Stimulated activated CD8-positive, alpha-beta memory T cell treated with anti-CD3 and anti-CD28 coated beads, Interleukin-12 subunit alpha, Interleukin-12 subunit beta, amount 100 ng/mL, for 24 hours (primary cell): Measurements from ENCODE around the gene SPIRE2.
A peak's percentile ranks its signal among the peaks of the same experiment; 100 is the strongest.
"Not testable (repeated sequence)": the region's sequence is repeated elsewhere in the genome, so short reads cannot be mapped to it uniquely, and the experiment has no call there.

ENCODE experiments used
- DNase-seq: peaks from one replicate; pipeline ENCODE4 v3.0.0-alpha.2; 2020; ENCODE audit errors: extremely low read depth

Gene SPIRE2

DNA sequence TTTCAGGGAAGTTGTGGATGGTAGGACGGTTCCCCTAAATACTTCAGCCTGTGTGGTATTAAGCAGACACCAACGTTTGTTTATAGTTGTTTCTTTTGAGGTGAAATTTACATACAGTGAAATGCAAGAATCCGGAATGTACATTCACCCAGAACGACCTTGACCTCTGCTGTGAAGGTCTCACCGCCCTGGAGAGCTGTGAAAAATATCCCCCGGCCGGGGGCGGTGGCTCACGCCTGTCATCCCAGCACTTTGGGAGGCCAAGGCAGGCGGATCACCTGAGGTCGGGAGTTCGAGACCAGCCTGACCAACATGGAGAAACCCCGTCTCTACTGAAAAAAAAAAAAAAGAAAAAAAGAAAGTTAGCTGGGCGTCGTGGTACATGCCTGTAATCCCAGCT, 8.2 kb downstream of the SPIRE2 start:
- not testable (repeated sequence) for DNase-seq

DNA sequence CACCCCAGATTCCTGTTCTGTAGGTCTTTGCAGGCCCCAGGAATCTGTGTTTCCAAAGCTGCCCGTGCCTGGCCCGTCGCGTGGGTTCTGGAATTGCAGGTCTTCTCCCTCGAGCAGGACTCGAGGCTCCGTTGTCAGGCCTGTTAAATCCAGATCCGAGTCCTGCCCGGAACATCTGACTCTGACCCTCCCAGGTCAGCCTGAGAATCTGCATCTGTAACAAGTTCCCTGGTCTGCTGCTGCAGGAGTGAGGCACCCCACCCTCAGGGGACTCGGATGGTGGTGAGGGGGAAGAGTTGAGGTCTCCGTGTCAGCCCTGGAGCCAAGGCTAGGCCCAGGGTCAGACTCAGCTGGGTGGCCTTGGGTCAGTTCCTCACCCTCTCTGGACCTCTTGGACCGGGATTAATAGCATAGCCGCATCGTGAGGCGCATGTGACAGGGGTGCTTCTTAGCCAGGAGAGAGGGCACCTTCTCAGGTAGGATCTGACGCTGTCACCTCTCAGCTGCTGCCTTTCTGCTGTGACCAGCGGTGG, 8.8 kb downstream of the SPIRE2 start:
- DNase-seq = no peak

DNA sequence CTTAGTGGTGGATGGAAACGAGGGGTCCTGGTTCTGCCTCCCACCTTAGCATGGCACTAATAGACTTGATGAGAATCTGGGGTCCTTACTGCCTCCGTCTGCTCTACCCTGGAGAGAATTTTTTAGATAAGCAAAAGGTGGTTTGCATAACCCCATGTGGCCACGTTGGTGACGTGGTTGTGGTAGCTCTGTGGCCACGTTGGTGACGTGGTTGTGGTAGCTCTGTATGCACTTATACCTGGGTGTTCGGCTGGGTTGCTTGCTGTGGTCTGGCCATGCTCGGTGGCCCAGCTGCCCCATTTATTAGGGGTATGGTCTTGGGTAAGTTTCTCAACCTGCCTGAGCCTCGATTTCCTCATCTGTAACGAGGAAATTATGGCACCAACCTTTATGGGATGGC, 13.0 kb downstream of the SPIRE2 start:
- no peak for DNase-seq

DNA sequence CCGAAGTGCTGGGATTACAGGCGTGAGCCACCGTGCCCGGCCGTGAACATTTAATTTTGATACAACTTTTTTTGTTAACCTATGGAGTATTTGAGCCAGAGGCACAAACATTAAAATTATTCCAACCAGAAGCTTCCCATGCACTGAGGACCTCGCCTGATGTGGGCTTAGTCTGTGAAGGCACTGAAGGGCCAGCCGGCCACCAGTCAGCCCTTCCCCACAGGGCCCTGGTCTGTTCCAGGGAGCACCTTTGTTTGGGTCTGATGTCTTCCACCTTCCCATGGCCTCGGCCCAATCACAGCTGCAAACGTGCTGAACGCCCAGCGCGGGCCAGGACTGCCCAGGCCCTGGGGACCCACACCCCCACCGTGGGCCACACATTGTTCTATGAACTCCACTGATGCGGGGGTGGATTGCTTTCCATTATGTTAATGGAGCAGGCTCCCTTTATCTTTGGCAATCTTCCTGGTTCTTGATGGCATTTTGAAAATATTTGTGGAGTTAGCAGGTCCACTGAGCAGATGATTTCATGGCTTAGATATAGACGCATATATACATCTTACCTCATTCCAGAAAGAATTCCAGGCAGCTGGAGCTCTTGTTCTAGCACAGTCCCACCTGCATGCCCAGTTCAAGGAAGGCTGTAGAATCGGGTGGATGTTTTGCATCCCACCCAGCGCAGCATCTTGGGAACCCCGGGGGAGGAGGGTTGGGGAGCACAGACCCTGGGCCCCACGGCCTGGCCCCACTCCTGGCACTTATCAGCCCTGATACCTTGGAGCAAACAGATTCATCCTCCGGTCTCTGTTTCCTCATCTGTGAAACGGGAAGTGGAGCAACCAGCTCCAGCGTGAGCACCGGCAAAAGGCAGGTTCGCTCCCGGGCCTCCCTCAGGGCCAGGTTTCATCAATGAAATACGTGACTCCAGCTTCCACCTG, 14.5 kb downstream of the SPIRE2 start:
- DNase-seq = no peak

DNA sequence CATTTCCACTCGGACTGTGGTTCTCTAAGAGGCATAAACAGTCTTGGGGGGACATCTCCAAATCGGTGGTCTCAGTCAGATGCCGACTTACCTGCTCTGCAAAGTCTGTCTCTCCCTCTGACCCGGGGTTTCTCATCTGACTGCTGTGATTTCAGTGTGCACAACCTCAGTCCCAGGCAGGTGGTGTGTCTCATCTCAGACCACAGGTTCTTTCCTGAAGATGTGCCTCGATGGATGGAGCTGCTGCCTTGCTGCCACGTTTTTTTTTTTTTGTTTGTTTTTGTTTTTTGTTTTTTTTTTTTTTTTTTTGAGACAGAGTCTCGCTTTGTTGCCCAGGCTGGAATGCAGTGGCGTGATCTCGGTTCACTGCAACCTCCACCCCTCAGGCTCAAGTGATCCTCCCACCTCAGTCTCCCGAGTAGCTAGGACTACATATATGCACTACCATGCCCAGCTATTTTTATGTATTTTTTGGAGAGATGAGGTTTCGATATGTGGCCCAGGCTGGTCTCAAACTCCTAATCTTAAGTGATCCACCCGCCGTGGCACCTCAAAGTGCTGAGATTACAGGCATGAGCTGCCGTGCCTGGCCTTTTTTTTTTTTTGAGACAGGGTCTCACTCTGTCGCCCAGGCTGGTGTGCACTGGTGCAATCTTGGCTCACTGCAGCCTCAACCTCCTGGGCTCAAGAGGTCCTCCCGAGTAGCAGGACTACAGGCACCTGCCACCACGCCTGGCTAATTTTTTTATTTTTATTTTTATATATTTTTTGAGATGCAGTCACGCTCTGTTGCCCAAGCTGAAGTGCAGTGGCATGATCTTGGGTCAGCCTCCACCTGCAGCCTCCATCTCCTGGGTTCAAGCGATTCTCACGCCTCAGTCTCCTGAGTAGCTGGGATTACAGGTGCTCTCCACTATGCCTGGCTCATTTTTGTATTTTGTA, 15.4 kb downstream of the SPIRE2 start:
- DNase-seq = no peak

DNA sequence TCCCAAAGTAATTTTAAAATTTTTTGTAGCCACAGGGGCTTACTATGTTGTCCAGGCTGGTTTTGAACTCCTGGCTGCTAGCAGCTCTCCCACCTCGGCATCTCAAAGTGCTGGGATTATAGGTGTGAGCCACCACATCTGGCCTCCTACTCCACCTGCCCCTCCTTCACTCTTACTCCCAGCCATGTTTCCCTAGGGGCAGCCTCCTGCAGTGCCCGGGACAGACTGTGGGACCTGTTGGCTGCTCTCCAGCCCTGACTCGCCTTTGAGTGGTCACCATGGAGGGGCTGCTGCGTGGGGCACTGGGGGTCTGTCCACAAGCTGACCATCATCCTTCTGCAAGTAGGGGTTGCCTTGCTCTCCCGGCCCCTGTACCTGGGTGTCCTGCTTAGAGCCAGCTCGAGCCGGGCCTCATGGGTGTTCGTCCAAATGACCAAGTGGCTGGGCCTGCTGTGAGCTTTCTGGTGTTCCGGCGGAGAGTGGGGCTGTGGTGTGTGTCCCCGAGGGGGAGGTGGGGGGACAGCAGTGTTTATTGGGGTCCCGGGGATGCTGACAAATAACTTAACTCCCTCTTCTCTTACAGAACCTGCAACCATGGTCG, 16.6 kb downstream of the SPIRE2 start:
- DNase-seq = no peak

DNA sequence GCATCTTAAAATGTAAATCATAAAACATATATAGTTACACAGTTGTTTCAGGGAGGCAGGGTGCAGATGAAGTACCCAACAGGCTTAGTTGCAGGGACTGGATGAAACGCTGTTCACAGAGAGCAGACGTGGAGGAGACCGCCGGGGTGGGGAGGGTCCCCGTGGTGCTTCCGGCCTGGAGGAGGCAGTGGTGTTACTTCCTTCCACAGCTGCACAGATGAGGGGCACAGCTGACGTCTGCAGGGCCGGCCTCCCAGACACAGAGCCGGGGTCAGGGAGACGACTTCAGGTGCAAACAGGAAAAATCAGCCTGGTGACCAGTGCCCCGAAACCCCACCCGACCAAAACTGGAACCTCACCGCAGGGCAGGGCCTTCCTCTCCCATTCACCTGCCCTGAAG, 17.1 kb downstream of the SPIRE2 start:
- no peak for DNase-seq

DNA sequence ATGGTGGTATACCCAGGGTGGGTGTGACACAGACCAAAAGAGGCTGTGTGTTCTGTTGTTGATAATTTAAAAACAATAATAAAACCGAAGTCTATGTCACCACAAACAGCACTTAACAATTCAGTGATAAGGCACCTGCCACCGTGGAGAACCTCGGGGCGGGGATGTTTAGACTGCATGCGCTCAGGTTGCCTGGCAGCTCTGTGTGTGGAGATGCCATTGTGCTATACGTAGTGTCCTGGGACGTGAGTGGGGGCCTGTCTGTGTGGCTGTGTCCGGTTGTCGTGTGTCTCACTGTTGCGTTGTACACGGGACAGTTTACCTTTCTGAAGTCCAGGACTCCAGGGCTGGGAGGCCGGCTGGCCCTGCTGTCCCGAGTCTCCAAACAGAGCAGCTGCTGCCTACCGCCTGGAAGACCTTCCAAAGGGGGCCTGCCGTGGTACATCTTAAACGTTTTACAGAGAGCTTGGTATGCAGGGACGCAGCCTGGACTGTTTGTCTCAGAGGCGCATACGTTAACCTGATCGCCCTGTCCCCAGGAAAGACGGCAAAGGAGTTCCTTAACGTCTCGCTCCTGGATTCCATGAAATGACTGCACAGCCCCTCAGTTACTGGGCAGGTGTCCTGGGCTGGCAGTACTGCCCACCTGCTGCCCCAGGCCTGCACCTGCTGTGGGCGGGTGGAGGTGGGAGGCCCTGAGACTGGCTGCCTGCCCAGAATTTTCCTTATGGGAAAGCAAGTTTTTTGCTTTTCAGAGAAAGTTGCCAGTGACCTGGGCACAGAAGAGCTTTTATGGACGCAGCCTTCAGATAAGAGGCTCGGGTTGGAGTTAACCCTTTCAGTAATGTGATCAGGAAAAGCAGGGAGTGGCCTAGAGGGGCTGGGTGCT, 19.0 kb downstream of the SPIRE2 start:
- DNase-seq = no peak

DNA sequence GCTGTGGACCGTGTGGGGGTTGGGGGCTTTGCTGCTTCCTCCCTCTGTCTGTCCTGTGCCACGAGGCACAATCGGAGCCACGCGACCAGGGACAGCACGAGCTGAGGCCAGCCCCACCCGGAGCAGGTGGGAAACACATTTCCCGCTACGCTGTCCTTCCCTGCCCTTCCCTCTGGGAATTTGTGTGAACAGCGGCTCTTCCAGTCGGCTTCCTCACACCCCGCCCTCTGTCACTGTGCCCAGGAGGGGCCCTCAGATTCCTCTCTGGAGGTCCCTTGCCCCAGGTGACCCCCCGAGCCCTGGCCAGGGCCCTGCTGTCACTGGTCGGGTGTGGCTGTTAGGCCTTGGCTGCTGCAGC, 19.6 kb downstream of the SPIRE2 start:
- DNase-seq = no peak

DNA sequence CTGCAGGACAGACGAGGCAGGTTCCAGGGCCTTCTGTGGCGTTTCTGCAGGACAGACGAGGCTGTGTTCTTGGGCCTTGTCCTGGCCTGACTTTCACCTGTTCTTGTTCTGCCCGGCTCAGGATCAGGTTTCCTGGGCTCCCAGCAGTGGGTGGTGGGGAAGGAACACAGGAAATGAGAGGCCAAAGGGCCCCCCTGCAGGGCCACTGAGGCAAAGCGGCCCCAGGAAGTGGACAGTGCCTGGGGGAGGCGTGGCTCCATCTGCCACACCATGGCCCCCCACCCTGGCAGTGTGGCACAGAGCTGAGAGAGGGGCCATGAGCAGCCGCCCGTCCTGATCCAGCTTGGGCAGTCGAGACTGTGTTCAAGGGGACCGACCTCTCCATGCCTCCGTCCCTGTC, 20.7 kb downstream of the SPIRE2 start:
- DNase-seq = no peak

DNA sequence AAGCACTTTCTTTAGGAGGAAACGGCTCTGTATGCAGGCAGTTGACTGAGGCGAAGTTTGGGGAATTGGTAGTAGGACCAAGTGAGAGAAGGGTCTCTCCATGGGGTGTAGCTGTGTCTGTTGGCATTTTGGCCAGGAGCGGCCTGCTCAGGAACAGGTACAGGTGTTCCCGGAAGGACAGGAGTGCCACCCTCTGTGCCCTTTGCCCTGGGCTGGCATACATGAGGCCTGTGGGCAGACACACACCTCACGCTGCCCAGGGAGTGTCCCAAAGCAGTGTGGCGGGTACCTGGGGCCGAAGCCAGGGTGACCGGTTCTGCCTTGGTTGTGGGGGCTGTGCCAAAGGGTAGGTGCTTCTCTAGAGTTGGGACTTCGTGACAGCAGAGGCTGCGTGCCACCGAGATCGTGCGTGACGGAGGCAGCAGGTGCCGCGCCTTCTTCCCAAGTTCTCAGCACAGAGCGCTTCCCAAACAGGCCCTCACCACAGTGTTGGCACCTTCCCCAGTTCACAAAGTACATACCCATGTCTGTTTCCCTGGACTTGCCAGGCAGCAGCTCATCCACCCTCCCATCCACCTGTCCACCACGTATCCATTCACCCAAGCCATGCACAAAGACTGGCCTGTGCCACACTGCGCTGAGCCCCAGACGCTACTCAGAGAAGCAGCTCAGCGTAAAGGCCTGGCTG, 25.2 kb downstream of the SPIRE2 start:
- no peak for DNase-seq

DNA sequence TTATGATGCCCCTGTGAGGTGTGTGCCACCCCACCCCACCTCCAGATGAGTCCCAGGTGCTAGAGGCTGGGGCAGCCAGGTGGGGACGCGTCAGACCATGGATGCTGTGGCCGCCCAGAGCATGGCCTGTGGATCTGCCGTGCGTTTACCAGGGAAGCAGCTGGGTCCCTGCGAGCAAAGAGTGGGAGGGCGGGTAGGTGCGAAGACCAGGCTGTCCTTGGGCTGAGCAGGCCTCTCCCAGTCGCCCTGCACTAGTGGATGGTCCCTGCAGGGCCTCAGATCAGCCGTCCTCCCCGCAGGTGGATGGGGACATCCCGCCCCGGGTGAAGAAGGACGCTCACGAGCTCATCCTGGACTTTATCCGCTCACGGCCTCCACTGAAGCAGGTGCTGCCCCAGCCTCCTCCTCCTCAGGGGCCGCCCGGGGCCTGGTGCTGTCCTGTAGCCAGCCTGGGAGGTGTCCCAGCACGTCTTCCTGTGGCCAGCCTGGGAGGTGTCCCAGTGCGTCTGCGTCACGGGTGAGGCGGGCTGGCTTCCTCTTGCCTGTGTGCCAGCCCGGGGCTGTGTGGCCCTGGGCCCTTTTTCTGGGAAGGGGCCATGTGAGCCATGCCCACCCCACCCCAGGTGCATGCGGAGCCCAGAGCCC, 27.1 kb downstream of the SPIRE2 start:
- no peak for DNase-seq

DNA sequence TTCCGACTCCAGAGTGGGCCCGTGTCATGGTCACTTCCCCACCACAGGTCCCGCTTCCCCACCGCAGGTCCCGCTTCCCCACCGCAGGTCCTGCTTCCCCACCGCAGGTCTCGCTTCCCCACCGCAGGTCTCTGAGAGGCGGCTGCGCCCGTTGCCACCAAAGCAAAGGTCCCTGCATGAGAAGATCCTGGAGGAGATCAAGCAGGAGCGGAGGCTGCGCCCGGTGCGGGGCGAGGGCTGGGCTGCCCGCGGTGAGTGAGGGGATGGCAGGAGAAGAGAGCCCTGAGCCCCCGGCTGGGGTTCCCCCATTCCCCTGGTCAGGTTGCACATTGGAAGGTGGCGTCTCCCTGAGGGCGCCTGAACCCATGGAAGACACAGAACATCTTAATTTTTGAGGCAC, 27.7 kb downstream of the SPIRE2 start:
- no peak for DNase-seq

DNA sequence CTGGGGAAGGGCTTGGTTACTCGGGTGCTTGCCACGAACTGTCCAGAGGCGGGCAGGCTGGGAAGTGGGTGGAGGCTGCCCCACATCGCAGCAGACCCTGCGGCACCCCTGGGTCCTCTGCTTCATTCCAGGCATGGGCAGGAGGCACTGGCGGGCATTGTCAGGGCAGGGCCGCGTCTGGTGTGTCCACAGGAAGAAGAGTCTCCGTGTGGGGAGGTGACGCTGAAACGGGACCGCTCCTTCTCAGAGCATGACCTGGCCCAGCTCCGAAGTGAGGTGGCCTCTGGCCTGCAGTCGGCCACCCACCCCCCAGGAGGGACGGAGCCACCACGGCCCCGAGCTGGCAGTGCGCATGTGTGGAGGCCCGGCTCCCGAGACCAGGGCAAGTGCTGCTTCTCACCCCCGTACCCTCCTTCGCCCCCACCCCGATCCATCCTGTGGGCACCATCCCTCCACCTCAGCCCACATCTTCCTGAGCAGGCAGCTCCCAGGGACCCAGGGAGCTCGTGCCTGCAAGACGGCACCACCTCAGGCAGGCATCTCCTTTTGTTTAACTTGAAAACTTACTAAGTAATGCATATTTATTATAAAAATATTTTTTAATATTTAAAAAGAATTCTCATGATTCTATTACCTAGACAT, 30.8 kb downstream of the SPIRE2 start:
- DNase-seq = no peak

DNA sequence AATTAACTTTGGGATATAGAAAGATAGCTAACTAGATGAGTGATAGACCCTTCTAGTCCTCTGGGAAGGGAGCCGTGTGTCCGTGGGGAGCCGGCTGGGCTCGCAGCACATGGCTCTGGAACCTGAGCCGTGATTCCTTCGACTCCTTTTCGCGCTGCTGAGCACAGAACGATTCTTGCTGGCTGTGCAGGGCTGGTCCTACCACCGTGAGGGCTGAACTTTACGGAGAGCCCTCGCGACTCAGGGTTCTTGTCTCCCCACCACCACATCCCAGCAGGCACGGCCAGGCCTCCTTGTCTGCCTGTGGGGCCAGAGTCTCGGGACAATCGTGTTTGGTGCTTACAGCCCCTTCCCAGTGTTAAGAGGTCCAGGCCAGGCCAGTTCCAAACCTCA, 31.3 kb downstream of the SPIRE2 start:
- no peak for DNase-seq

DNA sequence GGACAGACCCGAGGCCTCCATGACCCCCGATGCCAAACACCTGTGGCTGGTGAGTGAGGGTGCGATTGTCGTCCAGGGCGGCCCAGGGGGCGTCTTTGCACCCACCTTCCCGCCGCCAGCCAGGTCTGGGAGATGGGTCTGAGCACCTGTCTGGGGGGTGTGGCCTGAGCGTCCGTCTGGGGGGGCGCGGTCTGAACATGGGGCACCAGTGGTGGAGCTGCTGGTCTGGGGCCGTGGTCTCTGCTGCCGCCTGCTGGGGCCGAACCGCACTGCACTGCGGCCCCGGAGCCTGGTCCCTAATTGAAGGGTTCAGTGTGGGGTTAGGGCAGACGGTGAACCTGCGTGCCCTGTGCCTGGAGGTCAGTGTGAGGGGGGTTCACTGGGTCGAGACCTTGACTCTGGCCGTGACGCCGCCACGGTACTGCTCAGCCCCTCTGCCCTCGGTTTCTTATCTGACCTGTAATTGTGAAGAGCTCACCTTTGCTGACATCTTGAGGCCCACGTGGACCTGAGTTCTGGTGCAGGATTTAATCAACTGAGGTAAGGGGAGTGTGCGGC, 32.6 kb downstream of the SPIRE2 start:
- DNase-seq = peak; percentile 46

DNA sequence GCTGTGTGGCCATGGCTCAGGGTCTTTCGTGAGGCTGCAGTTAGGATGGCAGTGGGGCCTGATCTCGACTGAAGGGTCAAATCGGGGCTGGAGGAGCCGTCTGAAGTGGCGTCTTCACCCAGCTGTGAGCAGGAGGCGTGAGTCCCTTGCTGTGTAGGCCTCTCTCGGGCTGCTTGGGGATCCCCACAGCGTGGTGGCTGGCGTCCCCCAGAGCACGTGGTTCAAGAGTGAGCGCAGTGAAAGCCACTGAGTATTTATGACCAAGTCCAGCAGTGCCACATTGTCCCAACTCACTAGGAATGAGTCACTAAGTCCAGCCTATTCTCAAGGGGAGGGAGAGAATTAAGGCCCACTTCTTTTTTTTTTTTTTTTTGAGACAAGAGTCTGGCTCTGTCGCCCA, 33.4 kb downstream of the SPIRE2 start:
- DNase-seq = no peak

DNA sequence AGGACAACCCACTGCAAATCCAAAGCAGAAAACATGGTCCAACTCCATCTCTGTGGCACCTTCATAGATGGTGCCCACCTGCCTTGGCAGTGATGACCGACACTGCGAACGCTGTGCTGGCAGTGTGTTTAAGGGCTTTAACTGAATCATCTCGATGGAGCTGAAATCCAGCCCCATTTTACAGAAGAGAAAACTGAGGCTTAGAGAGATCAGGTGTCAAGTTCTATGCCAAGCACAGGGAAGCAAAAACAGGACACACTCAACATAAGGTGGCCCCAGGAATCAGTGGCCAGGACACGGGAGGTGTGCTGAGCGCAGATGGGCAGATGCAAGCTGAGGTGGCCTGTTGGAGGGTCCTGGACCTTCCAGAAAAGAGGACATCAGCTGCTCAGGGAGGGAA, 34.5 kb downstream of the SPIRE2 start:
- no peak for DNase-seq
